ENCODE measurements around the gene SLC23A2. TPM values are rescaled to one million over a fixed set of nuclear protein-coding genes. Genes with fewer than 3 reads are reported as not detected.

The SLC23A2 gene
- total RNA-seq, 1 experiment from 2014 or later: 16.3 TPM

DNA sequence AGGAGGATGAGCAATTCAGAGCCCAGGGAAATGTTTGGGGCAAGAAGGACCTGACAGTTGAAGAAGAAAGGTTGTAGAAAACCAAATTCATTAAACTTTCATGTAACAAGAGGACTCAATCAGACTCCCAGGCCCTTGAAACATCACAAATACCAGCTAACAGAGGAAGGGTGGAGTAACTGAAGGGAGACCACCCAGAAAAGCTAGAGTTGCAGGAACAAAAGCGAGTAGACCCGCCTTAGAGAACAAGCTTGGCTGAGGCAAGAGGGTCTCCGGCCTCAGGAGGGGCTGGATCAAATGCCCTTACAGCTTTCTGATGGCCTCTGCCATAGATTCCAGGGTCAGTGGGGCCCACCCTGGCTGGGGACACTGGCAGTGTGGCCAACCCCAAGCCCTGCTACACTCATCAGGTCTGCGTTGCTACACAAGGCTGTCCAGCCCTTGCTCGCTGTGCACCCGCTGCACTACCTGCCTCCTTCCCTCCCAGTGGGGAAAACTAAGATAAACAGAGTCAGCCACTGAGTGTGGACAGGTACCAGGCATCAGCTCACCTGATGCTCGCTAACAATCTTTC lies 110.0 kb downstream of the SLC23A2 start:
- Histone ChIP-seq H3K9me3 (ENCODE audit: control insufficient read depth in 1 of 2, insufficient read depth in 1 of 2, low read depth in 1 of 2, low read length in 2 of 2) (no peaks in the 10 kb centered on the region), H3K9ac (ENCODE audit: low read length) (no peak overlapping the region), H3K9me2 (ENCODE audit: insufficient read depth) (no peaks in the 10 kb centered on the region), H3K79me2 (ENCODE audit: insufficient read depth, low read length) (no peaks in the 10 kb centered on the region), H3K27ac (ENCODE audit: low read depth, low read length) (no peak overlapping the region), H3K27me3 (ENCODE audit: insufficient read depth, low read length) (no peaks in the 10 kb centered on the region), H3K4me1 (ENCODE audit: control insufficient read depth in 1 of 2, insufficient read depth in 2 of 2, low read length in 2 of 2) (no peaks in the 10 kb centered on the region), H3K4me3 (replicated peaks in 1 of 2; ENCODE audit: low read depth in 1 of 2, low read length in 2 of 2) (no peak overlapping the region), H4K20me1 (ENCODE audit: insufficient read depth) (no peaks in the 10 kb centered on the region), H2AFZ (ENCODE audit: low read depth, low read length, poor library complexity, severe bottlenecking) (no peak overlapping the region), H3K4me2 (ENCODE audit: low read length) (no peak overlapping the region), H3K36me3 (ENCODE audit: control insufficient read depth in 1 of 2, insufficient read depth in 2 of 2, low read length in 2 of 2) (no peaks in the 10 kb centered on the region; a peak in 1 of 4 replicates)
- ChIA-PET POLR2A (no interaction called here), CTCF (no interaction called here), RAD21 (ENCODE audit: low non-redundant PET in 1 of 2, low total read pairs in 2 of 2, uncharacterized antibody in 2 of 2, unreplicated experiment in 2 of 2) (interaction anchor here in 1 of 2 experiments (0.7 kb wide), 1 partner anchor 64 kb away, joined by 3 read pairs; no protein-coding TSS in a partner anchor)
- ATAC-seq (no peak), DNase-seq (ENCODE audit: low read depth, low spot score) (no peak)
- intact Hi-C loops (cut with micrococcal nuclease): no loop called here
- TF ChIP-seq FOSL1 (IDR thresholded peaks at IDR 0.05; ENCODE audit: low read depth) (no peak), YY1 (IDR thresholded peaks at IDR 0.05; ENCODE audit: extremely low read depth, insufficient replicate concordance, low read depth, low read length) (no peak), SRF (IDR thresholded peaks at IDR 0.05; ENCODE audit: low read depth) (no peak), RAD21 (IDR thresholded peaks at IDR 0.05; ENCODE audit: low read depth) (no peak), JUND (IDR thresholded peaks at IDR 0.05) (no peak), REST (IDR thresholded peaks at IDR 0.05; ENCODE audit: low read depth) (no peak), ZNF274 (IDR thresholded peaks at IDR 0.05; ENCODE audit: low read depth, low read length) (no peak), MAX (IDR thresholded peaks at IDR 0.05) (no peak)
- no TSS peak for BruUV-seq (replicated peaks)
